Measurements from ENCODE around the gene PPAT.

DNA sequence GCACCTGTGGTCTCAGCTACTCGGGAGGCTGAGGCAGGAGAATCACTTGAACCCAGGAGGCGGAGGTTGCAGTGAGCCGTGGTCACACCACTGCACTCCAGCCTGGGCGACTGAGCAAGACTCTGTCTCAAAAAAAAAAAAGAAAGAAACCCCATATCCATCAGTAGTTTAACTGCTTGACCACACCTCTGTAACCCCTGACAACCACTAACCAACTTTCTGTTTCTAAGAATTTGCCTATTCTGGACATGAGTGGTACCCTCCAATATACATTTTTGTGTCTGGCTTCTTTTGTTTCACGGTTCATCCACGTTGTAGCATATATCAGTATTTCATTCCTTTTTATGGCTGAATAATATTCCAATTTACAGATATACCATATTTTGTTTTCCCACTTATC is 9.1 kb downstream of the PPAT start:
- TF ChIP-seq EP300 (IDR thresholded peaks at IDR 0.05; ENCODE audit: borderline replicate concordance) = no peak
- no peak for TF ChIP-seq CREB1 (IDR thresholded peaks at IDR 0.05; ENCODE audit: low read depth)
- TF ChIP-seq, protein P1, sequence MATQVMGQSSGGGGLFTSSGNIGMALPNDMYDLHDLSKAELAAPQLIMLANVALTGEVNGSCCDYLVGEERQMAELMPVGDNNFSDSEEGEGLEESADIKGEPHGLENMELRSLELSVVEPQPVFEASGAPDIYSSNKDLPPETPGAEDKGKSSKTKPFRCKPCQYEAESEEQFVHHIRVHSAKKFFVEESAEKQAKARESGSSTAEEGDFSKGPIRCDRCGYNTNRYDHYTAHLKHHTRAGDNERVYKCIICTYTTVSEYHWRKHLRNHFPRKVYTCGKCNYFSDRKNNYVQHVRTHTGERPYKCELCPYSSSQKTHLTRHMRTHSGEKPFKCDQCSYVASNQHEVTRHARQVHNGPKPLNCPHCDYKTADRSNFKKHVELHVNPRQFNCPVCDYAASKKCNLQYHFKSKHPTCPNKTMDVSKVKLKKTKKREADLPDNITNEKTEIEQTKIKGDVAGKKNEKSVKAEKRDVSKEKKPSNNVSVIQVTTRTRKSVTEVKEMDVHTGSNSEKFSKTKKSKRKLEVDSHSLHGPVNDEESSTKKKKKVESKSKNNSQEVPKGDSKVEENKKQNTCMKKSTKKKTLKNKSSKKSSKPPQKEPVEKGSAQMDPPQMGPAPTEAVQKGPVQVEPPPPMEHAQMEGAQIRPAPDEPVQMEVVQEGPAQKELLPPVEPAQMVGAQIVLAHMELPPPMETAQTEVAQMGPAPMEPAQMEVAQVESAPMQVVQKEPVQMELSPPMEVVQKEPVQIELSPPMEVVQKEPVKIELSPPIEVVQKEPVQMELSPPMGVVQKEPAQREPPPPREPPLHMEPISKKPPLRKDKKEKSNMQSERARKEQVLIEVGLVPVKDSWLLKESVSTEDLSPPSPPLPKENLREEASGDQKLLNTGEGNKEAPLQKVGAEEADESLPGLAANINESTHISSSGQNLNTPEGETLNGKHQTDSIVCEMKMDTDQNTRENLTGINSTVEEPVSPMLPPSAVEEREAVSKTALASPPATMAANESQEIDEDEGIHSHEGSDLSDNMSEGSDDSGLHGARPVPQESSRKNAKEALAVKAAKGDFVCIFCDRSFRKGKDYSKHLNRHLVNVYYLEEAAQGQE (IDR thresholded peaks at IDR 0.05; ENCODE audit: low read depth) = no peak
- no peak for TF ChIP-seq NFIC (IDR thresholded peaks at IDR 0.05)
- no peak for TF ChIP-seq CEBPB (IDR thresholded peaks at IDR 0.05)
- TF ChIP-seq RAD21 (IDR thresholded peaks at IDR 0.05; ENCODE audit: low read depth) = no peak
- no peak for TF ChIP-seq ZBTB7A (IDR thresholded peaks at IDR 0.05; ENCODE audit: low read depth)
- TF ChIP-seq, protein P2, sequence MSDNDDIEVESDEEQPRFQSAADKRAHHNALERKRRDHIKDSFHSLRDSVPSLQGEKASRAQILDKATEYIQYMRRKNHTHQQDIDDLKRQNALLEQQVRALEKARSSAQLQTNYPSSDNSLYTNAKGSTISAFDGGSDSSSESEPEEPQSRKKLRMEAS (IDR thresholded peaks at IDR 0.05) = no peak
- no peak for TF ChIP-seq YY1 (IDR thresholded peaks at IDR 0.05; ENCODE audit: low read depth)
- no peak for TF ChIP-seq TAF1 (IDR thresholded peaks at IDR 0.05; ENCODE audit: low read depth)
- TF ChIP-seq FOXM1 (IDR thresholded peaks at IDR 0.05; ENCODE audit: borderline replicate concordance, low read depth) = no peak
- no peak for TF ChIP-seq TEAD4 (IDR thresholded peaks at IDR 0.05)
- TF ChIP-seq EGR1 (IDR thresholded peaks at IDR 0.05) = no peak
